ENCODE results near the gene DLG2.

The DLG2 gene

GRCh38 chr11:83866655-83867054 is 1760.5 kb downstream of the DLG2 start:
- Histone ChIP-seq H3K4me3 (ENCODE audit: low read depth, low read length) (no peak overlapping the region), H3K36me3 (no peaks in the 10 kb centered on the region), H3K27me3 (ENCODE audit: insufficient read depth, low read depth, severe bottlenecking) (no peaks in the 10 kb centered on the region), H3K27ac (no peak overlapping the region), H3K9me3 (ENCODE audit: severe bottlenecking) (no peaks in the 10 kb centered on the region)
- no peak for DNase-seq
- no peak for TF ChIP-seq CTCF (IDR thresholded peaks at IDR 0.05; ENCODE audit: low read depth, low read length)

GRCh38 chr11:83865636-83866461 is 1761.3 kb downstream of the DLG2 start:
- H3K4me3 ChIP-seq (ENCODE audit: low read depth, low read length): no peak overlapping the region
- no peaks in the 10 kb centered on the region for H3K9me3 ChIP-seq (ENCODE audit: severe bottlenecking)
- H3K27me3 ChIP-seq (ENCODE audit: insufficient read depth, low read depth, severe bottlenecking): no peaks in the 10 kb centered on the region
- H3K36me3 ChIP-seq: no peaks in the 10 kb centered on the region
- H3K27ac ChIP-seq: no peak overlapping the region
- no peak for DNase-seq
- no peak for TF ChIP-seq CTCF (IDR thresholded peaks at IDR 0.05; ENCODE audit: low read depth, low read length)

GRCh38 chr11:83864412-83865057 is 1762.6 kb downstream of the DLG2 start:
- no peak for DNase-seq
- no peaks in the 10 kb centered on the region for H3K9me3 ChIP-seq (ENCODE audit: severe bottlenecking)
- TF ChIP-seq CTCF (IDR thresholded peaks at IDR 0.05; ENCODE audit: low read depth, low read length): no peak
- H3K4me3 ChIP-seq (ENCODE audit: low read depth, low read length): no peak overlapping the region
- H3K27me3 ChIP-seq (ENCODE audit: insufficient read depth, low read depth, severe bottlenecking): no peaks in the 10 kb centered on the region
- no peak overlapping the region for H3K27ac ChIP-seq
- H3K36me3 ChIP-seq: no peaks in the 10 kb centered on the region

GRCh38 chr11:83863272-83863671 is 1763.9 kb downstream of the DLG2 start:
- Histone ChIP-seq H3K27ac (no peak overlapping the region), H3K9me3 (ENCODE audit: severe bottlenecking) (peaks cover 3% of the 10 kb centered on the region), H3K4me3 (ENCODE audit: low read depth, low read length) (no peak overlapping the region), H3K36me3 (no peaks in the 10 kb centered on the region), H3K27me3 (ENCODE audit: insufficient read depth, low read depth, severe bottlenecking) (no peaks in the 10 kb centered on the region)
- no peak for DNase-seq
- no peak for TF ChIP-seq CTCF (IDR thresholded peaks at IDR 0.05; ENCODE audit: low read depth, low read length)

GRCh38 chr11:83862691-83863090 is 1764.5 kb downstream of the DLG2 start:
- Histone ChIP-seq H3K27me3 (ENCODE audit: insufficient read depth, low read depth, severe bottlenecking) (no peaks in the 10 kb centered on the region), H3K36me3 (no peaks in the 10 kb centered on the region), H3K9me3 (ENCODE audit: severe bottlenecking) (peaks cover 3% of the 10 kb centered on the region), H3K27ac (no peak overlapping the region), H3K4me3 (ENCODE audit: low read depth, low read length) (no peak overlapping the region)
- no peak for TF ChIP-seq CTCF (IDR thresholded peaks at IDR 0.05; ENCODE audit: low read depth, low read length)
- no peak for DNase-seq

All from WERI-Rb-1 (cell line).